ENCODE results near the gene MBD3. TPM values are rescaled to one million over a fixed set of nuclear protein-coding genes. Genes with fewer than 3 reads are reported as not detected.

Gene MBD3
- total RNA-seq, 1 experiment from 2014 or later, result 128 TPM

DNA sequence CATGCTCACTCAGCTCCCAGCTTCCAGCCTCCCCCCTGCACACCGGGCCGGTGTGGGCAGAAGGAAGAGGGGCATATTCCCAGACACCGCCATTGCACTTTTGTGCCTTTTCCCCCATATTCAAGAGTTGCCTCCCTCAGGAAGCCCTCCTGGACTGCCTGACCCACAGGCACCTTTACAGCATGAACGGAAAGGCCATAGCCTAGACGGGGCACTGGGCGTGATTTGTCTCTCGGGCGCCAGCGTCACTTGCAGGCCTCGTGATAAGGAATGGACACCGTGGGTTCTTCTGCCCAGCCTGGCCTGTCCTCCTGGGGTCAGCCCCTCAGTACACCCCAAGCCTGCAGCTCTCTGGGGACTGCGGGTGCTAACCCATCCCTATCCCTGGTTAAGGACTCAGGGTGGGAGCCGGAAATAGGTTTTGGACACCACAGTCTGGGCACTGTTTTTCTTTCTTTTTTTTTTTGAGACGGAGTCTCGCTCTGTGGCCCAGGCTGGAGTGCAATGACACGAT, 13.5 kb upstream of the MBD3 start:
- H3T11ph ChIP-seq (ENCODE audit: low read length), result no peak overlapping the region

More for the DNA sequence above, 13.5 kb upstream of the MBD3 start:
- no peaks in the 10 kb centered on the region for H4K20me1 ChIP-seq (ENCODE audit: control insufficient read depth, insufficient read depth, insufficient read length)
- Mint-ChIP-seq H3K27me3 (ENCODE audit: low read depth) (no peaks in the 10 kb centered on the region; the same call in 1 of the 2 replicates), H3K4me3 (peak overlapping the region; percentile 78 to 91), H3K27ac (peak overlapping the region; percentile 96 to 98 (median 98); a peak in 5 of 7 replicates), H3K4me1 (peaks cover 13 to 19% of the 10 kb centered on the region in 2 experiments), H3K9me3 (no peaks in the 10 kb centered on the region), H3K36me3 (ENCODE audit: insufficient read depth in 1 of 3, low read depth in 3 of 3) (peaks cover 10 to 27% (median 23%) of the 10 kb centered on the region in 3 experiments)
- H3K18ac ChIP-seq (ENCODE audit: insufficient read length, low read depth, low read length), result no peak overlapping the region
- H2AK5ac ChIP-seq (ENCODE audit: insufficient read length, low read length), result no peak overlapping the region
- no peak for DNase-seq
- H3K79me1 ChIP-seq (ENCODE audit: insufficient read depth, low read depth, low read length, poor library complexity, severe bottlenecking), result peaks cover 4% of the 10 kb centered on the region
- H2BK5ac ChIP-seq (ENCODE audit: insufficient read length, low read length), result no peak overlapping the region
- no peak overlapping the region for H3K27ac ChIP-seq (ENCODE audit: insufficient read length, low read depth, low read length)
- no peak overlapping the region for H3K56ac ChIP-seq (ENCODE audit: insufficient read length, low read depth, low read length)
- no CpG with 5 or more reads among the region's 16 CpGs for WGBS (ENCODE audit: extremely low coverage, insufficient read length, low lambda C conversion rate)
- no peak overlapping the region for H3K23ac ChIP-seq (ENCODE audit: insufficient read length, low read depth, low read length)
- H3K4me2 ChIP-seq (ENCODE audit: insufficient read depth, insufficient read length, low read length), result peak overlapping the region; percentile 46
- no peak overlapping the region for H2BK20ac ChIP-seq (ENCODE audit: low read depth, low read length, poor library complexity, severe bottlenecking)
- H2BK15ac ChIP-seq (ENCODE audit: low read depth, low read length), result no peak overlapping the region
- no peaks in the 10 kb centered on the region for H3K9me3 ChIP-seq (ENCODE audit: control insufficient read depth, low read depth, low read length)
- peaks cover 16% of the 10 kb centered on the region; the same call in 1 of the 2 replicates for H3K79me2 ChIP-seq (ENCODE audit: insufficient read depth, low read length)
- H2AFZ ChIP-seq (ENCODE audit: low read length), result no peak overlapping the region
- no peak overlapping the region for H4K91ac ChIP-seq (ENCODE audit: insufficient read length, low read depth, low read length)
- H2BK12ac ChIP-seq (ENCODE audit: insufficient read length, low read depth, low read length), result no peak overlapping the region
- no peak overlapping the region for H2BK120ac ChIP-seq (ENCODE audit: low read depth, low read length, poor library complexity, severe bottlenecking)
- peaks cover 9% of the 10 kb centered on the region for H3K23me2 ChIP-seq (ENCODE audit: insufficient read length, low read depth, low read length, poor library complexity, severe bottlenecking)
- H3K4ac ChIP-seq (ENCODE audit: low read depth, low read length), result no peak overlapping the region
- TF ChIP-seq, protein P1, sequence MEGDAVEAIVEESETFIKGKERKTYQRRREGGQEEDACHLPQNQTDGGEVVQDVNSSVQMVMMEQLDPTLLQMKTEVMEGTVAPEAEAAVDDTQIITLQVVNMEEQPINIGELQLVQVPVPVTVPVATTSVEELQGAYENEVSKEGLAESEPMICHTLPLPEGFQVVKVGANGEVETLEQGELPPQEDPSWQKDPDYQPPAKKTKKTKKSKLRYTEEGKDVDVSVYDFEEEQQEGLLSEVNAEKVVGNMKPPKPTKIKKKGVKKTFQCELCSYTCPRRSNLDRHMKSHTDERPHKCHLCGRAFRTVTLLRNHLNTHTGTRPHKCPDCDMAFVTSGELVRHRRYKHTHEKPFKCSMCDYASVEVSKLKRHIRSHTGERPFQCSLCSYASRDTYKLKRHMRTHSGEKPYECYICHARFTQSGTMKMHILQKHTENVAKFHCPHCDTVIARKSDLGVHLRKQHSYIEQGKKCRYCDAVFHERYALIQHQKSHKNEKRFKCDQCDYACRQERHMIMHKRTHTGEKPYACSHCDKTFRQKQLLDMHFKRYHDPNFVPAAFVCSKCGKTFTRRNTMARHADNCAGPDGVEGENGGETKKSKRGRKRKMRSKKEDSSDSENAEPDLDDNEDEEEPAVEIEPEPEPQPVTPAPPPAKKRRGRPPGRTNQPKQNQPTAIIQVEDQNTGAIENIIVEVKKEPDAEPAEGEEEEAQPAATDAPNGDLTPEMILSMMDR (conservative IDR thresholded peaks at IDR 0.05), result no peak
- H3K9ac ChIP-seq (ENCODE audit: extremely low read depth, insufficient read length, low read length), result no peak overlapping the region
- H4K5ac ChIP-seq (ENCODE audit: insufficient read length, low read depth, low read length), result no peak overlapping the region
- H3K14ac ChIP-seq (ENCODE audit: insufficient read depth, low read length), result no peak overlapping the region
- no peaks in the 10 kb centered on the region for H3K27me3 ChIP-seq (ENCODE audit: insufficient read depth, low read length)
- H4K8ac ChIP-seq (replicated peaks; ENCODE audit: insufficient read length, low read depth, low read length), result no peak overlapping the region
- H3K4me1 ChIP-seq (ENCODE audit: insufficient read depth, low read length), result no peaks in the 10 kb centered on the region

All from H9 (cell line).